Kidney (tissue), 14 donors: ENCODE measurements around the gene UBAP2. TPM values are rescaled to one million over a fixed set of nuclear protein-coding genes. Genes with fewer than 3 reads are reported as not detected.

Experiments
- DNase-seq, 5 donors: peaks; one replicate each; pipeline ENCODE4 v3.0.0-alpha.2; 2013 to 2020
- FAIRE-seq: peaks from 2 replicates; lab custom pipeline; 2012; peaks lifted over from hg19 to GRCh38; lab: Jason Lieb, UNC
- H3K27ac ChIP-seq, 2 donors: one replicate each; pipeline ENCODE4 v1.7.0; 2013; ENCODE audit warnings: low read depth in 2 of 2, low read length in 2 of 2, inconsistent platforms in 1 of 2
- H3K27me3 ChIP-seq: one replicate; pipeline ENCODE4 v1.7.1; 2013; ENCODE audit warnings: low read length, inconsistent platforms; ENCODE audit not compliant: control insufficient read depth, insufficient read depth
- H3K36me3 ChIP-seq, 3 donors: one replicate each; pipeline versions ENCODE4 v1.7.0 to v1.7.1; 2013; ENCODE audit warnings: low read length in 3 of 3, control low read depth in 1 of 3, inconsistent platforms in 1 of 3; ENCODE audit not compliant: insufficient read depth in 3 of 3, control insufficient read depth in 2 of 3
- H3K4me1 ChIP-seq, 3 donors: one replicate each; pipeline versions ENCODE4 v1.7.0 to v1.7.1; 2013; ENCODE audit warnings: low read length in 3 of 3, inconsistent platforms in 1 of 3, low read depth in 1 of 3; ENCODE audit not compliant: control insufficient read depth in 2 of 3, insufficient read depth in 2 of 3
- H3K4me3 ChIP-seq, 3 donors: one replicate each; pipeline versions ENCODE4 v1.7.0 to v1.8.1; 2013; ENCODE audit warnings: low read length in 3 of 3, control low read depth in 1 of 3, inconsistent platforms in 1 of 3
- H3K9ac ChIP-seq, 3 donors: one replicate each; pipeline versions ENCODE4 v1.7.0 to v1.7.1; 2013; ENCODE audit warnings: low read length in 3 of 3, control low read depth in 1 of 3, inconsistent platforms in 1 of 3
- H3K9me3 ChIP-seq, 3 donors: one replicate each; pipeline versions ENCODE4 v1.7.0 to v1.7.1; 2013; ENCODE audit warnings: low read length in 3 of 3, control low read depth in 1 of 3, inconsistent platforms in 1 of 3; ENCODE audit not compliant: control insufficient read depth in 2 of 3, insufficient read depth in 1 of 3
- CTCF ChIP-seq: IDR thresholded peaks from 3 replicates; pipeline ENCODE4 v1.5.1; 2012; ENCODE audit warnings: mild to moderate bottlenecking, moderate library complexity, borderline replicate concordance; ENCODE audit not compliant: insufficient read depth; ENCODE audit errors: extremely low read depth
- intact Hi-C: fragments of 100-400 bp; cut with DNase I; formaldehyde crosslinking; loops from one replicate; pipeline ENCODE4 v1.11.1; 2022
- polyA plus RNA-seq: library from polyadenylated mRNA; stranded (reverse); fragments of 350-450 nt; fragmentation: Illumina TruSeq; extraction: RNeasy Lipid Tissue Mini Kit (QIAGEN cat#74804); gene quantifications from one replicate; pipeline ENCODE4 v1.2.3, GENCODE V29; 2014; ENCODE audit warnings: low read depth, low replicate concordance; ENCODE audit not compliant: insufficient read depth
- total RNA-seq: library from RNA; stranded (reverse); fragmentation: NEBNext Ultra II Directional; extraction: Animal tissue kit (Norgen Biotek cat#: 25700); gene quantifications from one replicate; pipeline ENCODE4 v1.2.1, GENCODE V29; 2021
- donor health status: control.
- donor health status: control.
- donor health status: control.
- donor health status: control.
- donor health status: control.
- donor health status: DM: yes; HTN: yes; CAD: no.
- donor health status: Normal renal cell carcinoma (clear cell type).

The UBAP2 gene
- total and polyA plus RNA-seq, 2 donors from 2014 or later: 11.0 to 33.1 TPM

GRCh38 chr9:33908114-33908513 lies 140.6 kb downstream of the UBAP2 start:
- intact Hi-C loops: no loop called here
- no peak for TF ChIP-seq CTCF
- no peak for DNase-seq
- H3K27ac ChIP-seq: no peak overlapping the region
- no peaks in the 10 kb centered on the region for H3K36me3 ChIP-seq
- H3K9ac ChIP-seq: no peak overlapping the region
- H3K4me3 ChIP-seq: no peak overlapping the region
- no peak for FAIRE-seq
- no peaks in the 10 kb centered on the region for H3K9me3 ChIP-seq
- peaks cover 0 to 2% (median 0%) of the 10 kb centered on the region in 3 donors for H3K4me1 ChIP-seq
- no peaks in the 10 kb centered on the region for H3K27me3 ChIP-seq

- DNase-seq (no peak), FAIRE-seq (no peak)
- Histone ChIP-seq H3K9ac (no peak overlapping the region), H3K4me1 (peaks cover 0 to 2% (median 0%) of the 10 kb centered on the region in 3 donors), H3K4me3 (no peak overlapping the region), H3K27me3 (no peaks in the 10 kb centered on the region), H3K9me3 (no peaks in the 10 kb centered on the region), H3K27ac (no peak overlapping the region), H3K36me3 (peaks cover 0 to under 1% (median under 1%) of the 10 kb centered on the region in 3 donors)
- intact Hi-C loops: no loop called here
- TF ChIP-seq CTCF: no peak
Observed at GRCh38 chr9:33907347-33907746, 141.3 kb downstream of the UBAP2 start.

GRCh38 chr9:33906769-33907168 lies 141.9 kb downstream of the UBAP2 start:
- H3K4me1 ChIP-seq: peaks cover 0 to 2% (median 0%) of the 10 kb centered on the region in 3 donors
- H3K36me3 ChIP-seq: peaks cover 0 to 5% (median 2%) of the 10 kb centered on the region in 3 donors
- no peaks in the 10 kb centered on the region for H3K27me3 ChIP-seq
- DNase-seq (no peak), FAIRE-seq (no peak)
- TF ChIP-seq CTCF: no peak
- no peak overlapping the region for H3K4me3 ChIP-seq
- intact Hi-C loops: no loop called here
- H3K27ac ChIP-seq: no peak overlapping the region
- H3K9ac ChIP-seq: no peak overlapping the region
- H3K9me3 ChIP-seq: no peaks in the 10 kb centered on the region

- Histone ChIP-seq H3K9me3 (no peaks in the 10 kb centered on the region), H3K36me3 (peaks cover 3 to 10% (median 5%) of the 10 kb centered on the region in 3 donors), H3K4me1 (peaks cover 0 to 2% (median 0%) of the 10 kb centered on the region in 3 donors), H3K27ac (no peak overlapping the region), H3K9ac (no peak overlapping the region), H3K27me3 (no peaks in the 10 kb centered on the region), H3K4me3 (no peak overlapping the region)
- TF ChIP-seq CTCF: no peak
- DNase-seq: no peak
- intact Hi-C loops: no loop called here
- FAIRE-seq: no peak
Observed at GRCh38 chr9:33905137-33905536, 143.6 kb downstream of the UBAP2 start.
